Ramos (cell line): Measurements from ENCODE around the gene IGSF3.

Source experiments
- in situ Hi-C: fragments of 300-500 bp; cut with MboI; formaldehyde crosslinking; loops from one replicate; pipeline ENCODE4 v1.14.3; 2022; ENCODE audit warnings: low sequenced_read_pairs; ENCODE audit not compliant: unreplicated experiment

Gene IGSF3

DNA sequence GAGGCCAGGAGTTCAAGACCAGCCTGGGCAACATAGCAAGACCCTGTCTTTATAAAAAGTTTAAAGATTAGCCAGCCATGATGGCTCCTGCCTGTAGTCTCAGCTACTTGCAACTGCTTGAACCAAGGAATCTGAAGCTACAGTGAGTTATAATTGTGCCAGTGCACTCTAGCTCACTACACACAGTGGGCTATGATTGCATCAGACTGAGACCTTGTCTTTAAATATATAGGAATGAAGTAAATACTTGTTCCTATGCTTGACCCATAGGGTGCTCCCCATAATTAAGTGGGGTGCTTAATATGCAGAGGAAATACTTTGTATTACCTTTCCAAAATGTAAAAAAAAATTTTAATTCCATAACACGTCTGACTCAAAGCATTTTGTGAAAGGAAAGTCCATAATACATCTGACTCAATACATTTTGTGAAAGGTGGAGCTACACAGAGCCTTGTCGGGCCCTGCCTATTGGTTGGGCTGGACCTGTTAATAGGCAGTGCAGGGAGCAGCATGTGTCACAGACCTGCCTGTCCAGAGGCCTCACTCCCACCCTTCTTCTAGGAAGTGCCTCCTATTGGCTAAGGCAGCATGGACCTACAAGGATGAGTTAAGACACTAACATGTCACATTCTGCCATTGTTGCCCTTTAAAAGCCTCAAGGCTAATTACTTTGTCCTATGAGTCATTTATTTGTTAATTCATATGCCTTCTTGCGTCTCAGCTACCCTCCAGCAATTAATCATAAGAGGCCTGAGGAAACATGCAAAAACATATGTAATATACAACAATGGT is 130.3 kb downstream of the IGSF3 start:
- in situ Hi-C loops: no loop called here

DNA sequence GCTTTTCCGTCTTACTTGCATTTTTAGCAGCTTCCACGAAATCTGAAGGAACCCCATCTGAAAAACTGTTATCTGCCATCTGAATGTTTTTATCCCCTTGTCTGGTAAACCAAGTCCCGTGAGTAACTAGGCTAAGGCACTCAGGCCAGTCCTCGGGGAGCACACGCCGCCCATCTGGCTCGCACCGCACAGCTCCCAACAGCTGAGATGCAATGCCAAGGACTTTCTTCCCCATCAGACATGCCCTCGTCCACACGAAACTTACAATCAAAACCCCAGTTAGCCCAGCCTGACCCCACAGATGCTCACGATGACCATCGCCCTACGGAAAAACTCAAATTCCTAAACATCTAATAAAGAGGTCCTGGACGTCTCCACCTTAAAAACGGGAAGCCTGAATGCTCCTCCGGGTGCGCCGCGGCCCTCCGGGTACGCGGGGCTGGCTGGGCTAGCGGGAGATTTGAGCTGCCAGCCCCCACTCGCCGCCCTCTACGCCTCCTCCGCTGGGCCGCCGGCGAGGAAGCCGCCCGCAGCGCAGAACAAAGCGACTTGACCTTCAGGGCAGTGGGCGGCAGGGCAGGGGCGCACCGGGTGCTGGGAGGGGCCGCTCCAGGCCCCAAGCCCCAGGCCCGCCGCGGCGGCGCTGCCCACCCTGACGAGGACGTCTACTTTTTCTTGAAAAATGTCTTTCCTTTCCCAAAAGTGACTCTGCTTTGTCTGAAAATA is 133.4 kb downstream of the IGSF3 start:
- in situ Hi-C loops: no loop called here

DNA sequence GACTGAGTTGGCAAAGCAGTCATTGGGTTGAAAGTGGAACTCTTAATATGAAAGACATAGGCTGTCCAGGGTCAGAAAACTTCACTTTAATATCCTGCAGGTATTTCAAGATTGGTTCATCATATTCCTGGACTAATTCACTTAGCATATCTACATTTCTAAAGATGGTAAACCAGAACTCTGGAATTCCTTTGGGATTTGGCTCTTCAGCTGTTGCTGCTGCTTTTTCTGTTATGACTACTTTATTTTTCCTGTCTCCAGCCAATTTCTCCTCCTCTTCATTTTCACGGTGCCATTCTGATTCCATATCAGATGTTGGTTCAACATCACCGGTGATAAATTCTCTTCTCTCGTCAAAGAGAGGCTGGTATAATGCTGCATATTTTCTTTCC is 134.1 kb downstream of the IGSF3 start:
- in situ Hi-C loops: no loop called here

DNA sequence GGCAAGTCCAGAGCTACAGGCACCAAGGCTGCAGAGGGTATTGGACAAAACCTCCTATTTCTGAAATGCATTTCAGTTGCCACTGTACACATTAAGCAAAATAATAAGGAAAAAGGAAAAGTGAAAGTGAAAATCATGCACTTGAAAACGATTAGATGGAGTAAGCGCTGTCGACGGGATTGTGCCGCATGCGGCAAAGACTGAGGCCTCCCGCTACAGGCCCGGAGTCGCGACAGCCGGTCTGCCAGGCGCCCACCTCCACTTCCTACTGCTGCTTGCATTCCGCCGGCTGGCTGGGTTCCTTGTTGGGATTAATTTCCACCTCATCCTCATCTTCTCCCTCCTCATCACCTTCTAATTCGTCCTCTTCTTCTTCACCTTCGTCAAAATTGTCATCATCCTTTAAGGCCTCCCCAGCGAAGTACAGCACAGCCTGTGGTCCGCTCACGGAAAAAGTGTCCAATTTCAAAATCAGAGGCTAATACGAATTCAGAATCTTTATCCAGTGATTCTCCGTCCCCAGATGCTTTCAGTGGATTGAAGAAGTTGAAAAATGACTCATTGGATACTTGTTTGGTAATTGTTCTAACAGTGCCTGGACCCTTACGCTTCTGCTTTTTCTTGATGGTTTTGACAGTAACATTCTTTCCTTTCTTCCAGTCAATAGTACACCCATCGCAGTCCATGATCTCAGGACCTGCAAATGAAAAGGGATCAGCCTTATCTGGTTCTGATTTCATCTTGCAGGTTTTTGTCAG is 134.7 kb downstream of the IGSF3 start:
- in situ Hi-C loops: no loop called here

DNA sequence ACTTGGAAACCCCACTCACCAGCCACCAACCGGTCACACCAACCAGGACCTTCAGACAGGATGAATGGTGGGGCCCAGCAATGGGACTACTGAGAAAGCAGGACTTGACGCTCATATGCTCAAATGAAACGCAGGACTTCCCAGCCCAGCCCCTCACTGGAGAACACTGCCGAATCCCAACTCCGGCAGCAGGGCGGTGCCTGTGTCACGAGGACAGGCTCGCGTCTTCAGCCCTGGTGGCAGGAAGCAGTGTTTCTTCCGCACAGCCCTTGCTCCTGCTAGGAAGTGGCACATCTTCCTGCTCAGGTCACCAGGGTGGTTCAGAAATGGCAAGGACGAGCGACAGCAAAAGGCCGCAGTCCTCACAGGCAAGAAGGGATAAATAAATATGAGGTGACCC is 135.6 kb downstream of the IGSF3 start:
- in situ Hi-C loops: no loop called here

DNA sequence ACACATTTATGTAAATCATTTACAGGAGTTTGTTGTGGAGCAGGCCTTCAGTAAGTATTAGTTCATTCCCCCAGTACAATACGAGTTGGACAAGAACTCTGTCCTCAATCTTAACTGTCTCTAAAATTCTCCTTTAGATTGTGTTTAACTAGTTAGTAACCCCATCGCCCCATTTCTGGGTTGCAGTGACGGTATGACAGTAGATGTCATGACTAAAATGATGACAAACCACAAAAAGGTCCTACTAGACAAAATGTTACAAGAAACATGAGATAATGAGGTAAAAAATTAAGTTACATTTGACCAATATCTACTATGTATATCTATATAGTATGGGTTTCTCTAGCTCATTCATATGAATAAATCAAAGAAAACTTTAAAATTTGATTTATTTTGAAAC is 137.9 kb downstream of the IGSF3 start:
- in situ Hi-C loops: no loop called here

DNA sequence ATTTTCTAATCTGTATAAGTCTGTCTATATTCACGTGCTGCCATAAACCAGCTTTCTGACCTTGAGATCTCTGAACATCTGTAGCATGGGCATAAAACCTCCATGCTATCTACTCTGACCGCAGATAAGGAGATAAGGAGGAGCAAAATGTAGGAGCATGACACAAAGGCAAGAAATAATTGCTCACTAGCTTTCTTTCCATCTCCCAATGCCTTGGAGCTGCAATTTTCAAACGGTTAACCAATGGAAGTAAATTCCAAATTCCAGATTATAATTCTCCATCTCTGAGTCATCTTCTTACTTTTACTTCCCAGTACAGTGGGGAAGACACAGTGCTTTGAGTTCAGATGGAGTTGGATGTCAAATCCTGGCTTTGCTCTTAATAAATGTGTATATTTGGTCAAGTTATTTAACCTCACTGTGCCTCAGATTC is 138.3 kb downstream of the IGSF3 start:
- in situ Hi-C loops: no loop called here

DNA sequence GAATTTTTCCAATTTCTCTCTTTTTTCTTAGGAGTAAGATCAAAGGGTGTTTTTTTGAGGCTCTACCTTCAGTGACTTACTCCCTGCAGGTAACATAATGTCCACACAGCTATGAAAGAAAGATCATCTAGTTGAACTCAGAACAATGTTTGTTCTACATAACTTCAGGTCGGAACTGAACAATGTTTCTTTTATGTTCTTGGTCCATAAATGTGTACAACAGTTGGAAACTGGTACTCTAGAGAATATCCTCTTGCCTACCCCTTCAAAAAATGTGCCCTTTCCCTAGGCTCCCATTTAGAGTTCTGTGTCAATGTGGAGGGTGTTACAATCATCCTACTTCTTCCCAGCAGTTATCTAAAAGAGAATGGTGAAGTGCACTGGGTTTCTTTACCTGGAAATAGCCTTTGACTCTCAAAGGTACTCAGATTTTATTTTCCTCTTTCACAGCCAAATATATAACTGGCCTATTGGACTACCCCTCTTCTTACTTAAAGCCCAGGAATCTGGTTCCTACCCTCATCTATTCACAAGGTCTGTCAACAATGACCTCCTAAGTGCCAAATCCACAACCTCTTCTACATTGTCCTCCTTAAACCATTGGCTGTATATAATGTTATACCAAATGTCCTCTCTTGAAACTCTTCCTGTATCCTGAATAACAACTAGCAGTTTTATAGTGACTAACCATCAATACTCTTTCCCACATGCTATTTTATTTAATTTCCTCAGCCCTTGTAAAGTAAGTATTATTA is 139.0 kb downstream of the IGSF3 start:
- in situ Hi-C loops: no loop called here

DNA sequence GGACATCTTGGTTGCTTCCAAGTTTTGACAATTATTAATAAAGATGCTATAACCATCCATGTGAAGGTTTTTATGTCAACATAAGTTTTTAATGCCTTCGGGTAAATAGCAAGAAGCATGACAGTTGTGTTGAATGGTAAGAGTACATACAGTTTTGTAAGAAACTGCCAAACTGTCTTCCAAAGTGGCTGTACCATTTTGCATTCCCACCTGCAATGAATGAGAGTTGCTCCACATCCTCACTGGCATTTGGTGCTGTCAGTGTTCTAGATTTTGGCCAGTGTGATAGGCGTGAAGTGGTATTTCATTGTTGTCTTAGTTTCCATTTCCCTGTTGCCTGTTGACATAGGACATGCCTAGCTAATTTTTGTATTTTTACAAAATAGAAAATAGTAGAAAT is 142.1 kb downstream of the IGSF3 start:
- in situ Hi-C loops: no loop called here
